PFSK-1 (cell line): Measurements from ENCODE around the gene NSRP1.

Experiments used
- FOXP2 ChIP-seq: optimal IDR thresholded peaks from 2 replicates; pipeline ENCODE3; 2011; ENCODE audit warnings: borderline replicate concordance, control low read depth, inconsistent platforms; ENCODE audit not compliant: insufficient read depth; ENCODE audit errors: extremely low read length, extremely low read depth
- POLR2AphosphoS5 ChIP-seq: IDR thresholded peaks from 2 replicates; pipeline ENCODE4 v1.6.1; 2012; ENCODE audit warnings: low read depth, mild to moderate bottlenecking, control low read depth, low read length, moderate library complexity
- REST ChIP-seq, 2 experiments: IDR thresholded peaks; 2 replicates each; pipeline versions ENCODE4 v1.6.1 to v1.8.0; 2011 to 2012; ENCODE audit warnings: low read depth in 2 of 2, low read length in 2 of 2, control low read depth in 1 of 2, inconsistent platforms in 1 of 2, mild to moderate bottlenecking in 1 of 2, moderate library complexity in 1 of 2; ENCODE audit not compliant: insufficient read depth in 1 of 2
- SIN3A ChIP-seq: IDR thresholded peaks from 2 replicates; pipeline ENCODE4 v1.6.1; 2012; ENCODE audit warnings: mild to moderate bottlenecking, low read length, moderate library complexity, borderline replicate concordance; ENCODE audit not compliant: insufficient read depth
- TAF1 ChIP-seq: IDR thresholded peaks from 2 replicates; pipeline ENCODE4 v1.6.1; 2012; ENCODE audit warnings: low read length, control low read depth, borderline replicate concordance; ENCODE audit not compliant: insufficient read depth

- TF ChIP-seq SIN3A = no peak
- no peak for TF ChIP-seq FOXP2
- TF ChIP-seq REST (IDR thresholded peaks at IDR 0.05; ENCODE audit: insufficient read depth in 1 of 2, low read depth in 2 of 2, low read length in 2 of 2) = no peak
- TF ChIP-seq POLR2AphosphoS5 = no peak
- TF ChIP-seq TAF1 = no peak
Measured at GRCh38 chr17:30187573-30187972, 71.0 kb downstream of the NSRP1 start.
